Pons (tissue), 1 donor: ENCODE results near the gene ING4.
"Not testable (repeated sequence)": the region's sequence is repeated elsewhere in the genome, so short reads cannot be mapped to it uniquely, and the experiment has no call there.

Experiments used
- DNase-seq: peaks from one replicate; pipeline ENCODE4 v3.0.0-alpha.2; 2016; ENCODE audit warnings: low spot score

ING4 gene

GRCh38 chr12:6662906-6663742, at the start of gene ING4:
Gene ING4 (minus strand): TSS chr12:6663119. CDS start chr12:6663101, 18 bp downstream.
- DNase-seq: peak; percentile 100

- no peak for DNase-seq
These were observed 46.1 kb upstream of the ING4 start for GRCh38 chr12:6708960-6709394.

GRCh38 chr12:6708351-6708750, 45.4 kb upstream of the ING4 start:
- not testable (repeated sequence) for DNase-seq

- DNase-seq: no peak
These were observed 40.7 kb upstream of the ING4 start for GRCh38 chr12:6703631-6704030.

- no peak for DNase-seq
These were observed 38.3 kb upstream of the ING4 start for GRCh38 chr12:6701078-6701768.

- DNase-seq: no peak
These were observed 37.7 kb upstream of the ING4 start, which contains the start of gene PIANP for GRCh38 chr12:6700646-6701051. Gene PIANP (minus strand): TSS chr12:6700815. CDS start chr12:6698061, 2,754 bp downstream.

- no peak for DNase-seq
These were observed 37.2 kb upstream of the ING4 start for GRCh38 chr12:6699989-6700645.

GRCh38 chr12:6699259-6699988, 36.5 kb upstream of the ING4 start:
- no peak for DNase-seq

- DNase-seq: no peak
These were observed 35.6 kb upstream of the ING4 start for GRCh38 chr12:6698352-6699046.

- peak; percentile 25 for DNase-seq
These were observed 34.8 kb upstream of the ING4 start for GRCh38 chr12:6697584-6698351.

GRCh38 chr12:6696690-6697583, 34.0 kb upstream of the ING4 start:
- no peak for DNase-seq

- no peak for DNase-seq
These were observed 32.6 kb upstream of the ING4 start for GRCh38 chr12:6695313-6696045.

- DNase-seq: no peak
These were observed 31.8 kb upstream of the ING4 start for GRCh38 chr12:6694701-6695100.

GRCh38 chr12:6693832-6694355, 31.0 kb upstream of the ING4 start:
- no peak for DNase-seq

GRCh38 chr12:6692888-6693287, 30.0 kb upstream of the ING4 start:
- no peak for DNase-seq

GRCh38 chr12:6691473-6691872, 28.6 kb upstream of the ING4 start:
- DNase-seq: no peak

GRCh38 chr12:6688999-6689882, 26.3 kb upstream of the ING4 start, which contains the start of gene ZNF384:
Gene ZNF384 (minus strand): TSS chr12:6689375. CDS start chr12:6679520, 9,855 bp downstream.
- peak; percentile 100 for DNase-seq
